ENCODE data around the gene TM4SF20.

GRCh38 chr2:227347117-227347516 is 32.0 kb downstream of the TM4SF20 start:
- no peak for TF ChIP-seq EZH2 (IDR thresholded peaks at IDR 0.05; ENCODE audit: low read depth, unreplicated experiment)
- TF ChIP-seq CTCF (conservative IDR thresholded peaks at IDR 0.05; ENCODE audit: low read depth in 2 of 2): peak in 1 of 2 experiments; percentile 36; a peak in 2 of 4 replicates
- TF ChIP-seq REST (IDR thresholded peaks at IDR 0.05; ENCODE audit: unreplicated experiment): no peak
- no peak for TF ChIP-seq ZNF331 (CRISPR knock-in tag; IDR thresholded peaks at IDR 0.05; ENCODE audit: low read depth)
- TF ChIP-seq POLR2AphosphoS5 (IDR thresholded peaks at IDR 0.05; ENCODE audit: low read depth): no peak
- no peak for TF ChIP-seq EZH2phosphoT487 (IDR thresholded peaks at IDR 0.05; ENCODE audit: unreplicated experiment)
- TF ChIP-seq CREB1 (CRISPR knock-in tag; IDR thresholded peaks at IDR 0.05; ENCODE audit: low read depth): no peak
- TF ChIP-seq NANOG (IDR thresholded peaks at IDR 0.05; ENCODE audit: borderline replicate concordance): no peak
- no peak for TF ChIP-seq ETS1 (IDR thresholded peaks at IDR 0.05)
